Ovary (tissue), 3 donors: ENCODE results near the gene ROR2.

ENCODE experiments used
- POLR2A ChIP-seq: fragments of 450-650 bp; IDR thresholded peaks from one replicate; pipeline ENCODE4 v1.6.1; 2017; ENCODE audit warnings: antibody characterized with exemption, mild to moderate bottlenecking, moderate library complexity
- TF ChIP-seq, protein P1 (sequence below), 3 donors: fragments of 450-650 bp in 2 of 3; fragments of 200-600 bp in 1 of 3; IDR thresholded peaks; one replicate each; pipeline versions ENCODE4 v1.5.1 to v1.8.0; 2016 to 2022; ENCODE audit warnings: antibody characterized with exemption in 3 of 3, mild to moderate bottlenecking in 1 of 3
- donor health status: DM: no; HTN: no; CAD: no.

DNA sequence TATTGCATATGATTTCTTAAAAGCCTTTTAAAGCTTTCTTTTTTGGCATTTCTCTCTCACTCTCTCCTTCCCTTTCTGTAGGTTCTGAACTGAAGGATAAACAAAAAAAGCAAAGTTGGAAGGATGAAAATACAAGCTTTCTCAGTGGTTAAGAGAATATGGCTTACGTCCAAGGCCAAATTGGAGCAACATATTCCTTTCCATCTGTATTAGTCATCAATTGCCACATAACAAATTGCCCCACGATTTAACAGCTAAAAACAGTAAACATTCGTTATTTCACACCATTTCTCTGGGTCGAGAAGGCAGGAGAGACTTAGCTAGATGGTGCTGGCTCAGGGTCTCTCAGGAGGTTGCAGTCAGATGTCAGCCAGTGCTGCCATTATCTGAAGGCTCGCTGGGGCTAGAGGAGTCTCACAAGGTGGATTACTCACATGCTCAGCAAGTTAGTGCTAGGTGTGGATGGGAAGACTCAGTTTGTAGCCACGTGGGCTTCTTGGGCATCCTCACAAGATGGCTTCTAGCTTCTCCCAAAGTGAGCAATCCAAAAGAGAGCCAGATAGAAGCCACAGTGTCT, 2.0 kb upstream of the ROR2 start:
- TF ChIP-seq, protein P1, sequence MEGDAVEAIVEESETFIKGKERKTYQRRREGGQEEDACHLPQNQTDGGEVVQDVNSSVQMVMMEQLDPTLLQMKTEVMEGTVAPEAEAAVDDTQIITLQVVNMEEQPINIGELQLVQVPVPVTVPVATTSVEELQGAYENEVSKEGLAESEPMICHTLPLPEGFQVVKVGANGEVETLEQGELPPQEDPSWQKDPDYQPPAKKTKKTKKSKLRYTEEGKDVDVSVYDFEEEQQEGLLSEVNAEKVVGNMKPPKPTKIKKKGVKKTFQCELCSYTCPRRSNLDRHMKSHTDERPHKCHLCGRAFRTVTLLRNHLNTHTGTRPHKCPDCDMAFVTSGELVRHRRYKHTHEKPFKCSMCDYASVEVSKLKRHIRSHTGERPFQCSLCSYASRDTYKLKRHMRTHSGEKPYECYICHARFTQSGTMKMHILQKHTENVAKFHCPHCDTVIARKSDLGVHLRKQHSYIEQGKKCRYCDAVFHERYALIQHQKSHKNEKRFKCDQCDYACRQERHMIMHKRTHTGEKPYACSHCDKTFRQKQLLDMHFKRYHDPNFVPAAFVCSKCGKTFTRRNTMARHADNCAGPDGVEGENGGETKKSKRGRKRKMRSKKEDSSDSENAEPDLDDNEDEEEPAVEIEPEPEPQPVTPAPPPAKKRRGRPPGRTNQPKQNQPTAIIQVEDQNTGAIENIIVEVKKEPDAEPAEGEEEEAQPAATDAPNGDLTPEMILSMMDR (IDR thresholded peaks at IDR 0.05) = no peak
- no peak for TF ChIP-seq POLR2A
